Endothelial cell of umbilical vein (primary cell): Measurements from ENCODE around the gene CARHSP1. TPM values are rescaled to one million over a fixed set of nuclear protein-coding genes. Genes with fewer than 3 reads are reported as not detected.

Experiments used
- BruUV-seq: library from RNA; stranded (reverse); fragments of 400-500 nt; replicated peaks from 2 replicates; lab custom pipeline; 2021; lab: Mats Ljungman, UMichigan
- CTCF ChIA-PET: fragments of 300-600, 350-600 bp; sonication (Branson Sonifier 250); formaldehyde crosslinking; loops from one replicate; lab custom pipeline; 2021; ENCODE audit warnings: antibody characterized with exemption, inconsistent platforms; lab: Charles Lee
- POLR2A ChIA-PET: fragments of 300-600, 350-600 bp; sonication (Branson Sonifier 250); formaldehyde crosslinking; loops from one replicate; lab custom pipeline; 2021; ENCODE audit warnings: antibody characterized with exemption, inconsistent platforms; lab: Charles Lee
- DNase-seq: peaks from one replicate; pipeline ENCODE4 v3.0.0-alpha.2; 2011; ENCODE audit warnings: low read depth, low spot score
- FAIRE-seq: peaks from 2 replicates; lab custom pipeline; 2011; peaks lifted over from hg19 to GRCh38; lab: Jason Lieb, UNC
- H2AFZ ChIP-seq: 2 replicates; pipeline ENCODE4 v1.6.0; 2012; ENCODE audit warnings: low read depth, low read length, control low read depth, inconsistent platforms
- H3K27ac ChIP-seq: 2 replicates; pipeline ENCODE4 v1.5.1; 2011; ENCODE audit warnings: low read depth, mild to moderate bottlenecking, control low read depth, low read length, moderate library complexity; ENCODE audit not compliant: insufficient read depth
- H3K27me3 ChIP-seq, 2 experiments: 2 replicates each; pipeline versions ENCODE4 v1.6.0 to v1.6.1; 2011; ENCODE audit warnings: low read length in 2 of 2, mixed read lengths in 1 of 2; ENCODE audit not compliant: control insufficient read depth in 2 of 2, insufficient read depth in 2 of 2
- H3K36me3 ChIP-seq, 2 experiments: 2 replicates in 1 of 2; 3 replicates in 1 of 2; pipeline ENCODE4 v1.5.1; 2011; ENCODE audit warnings: low read length in 2 of 2, mild to moderate bottlenecking in 1 of 2, moderate library complexity in 1 of 2; ENCODE audit not compliant: control insufficient read depth in 2 of 2, insufficient read depth in 2 of 2; ENCODE audit errors: extremely low read depth in 1 of 2
- H3K4me1 ChIP-seq: 3 replicates; pipeline ENCODE4 v1.5.1; 2011; ENCODE audit warnings: mild to moderate bottlenecking, low read length; ENCODE audit not compliant: control insufficient read depth, insufficient read depth; ENCODE audit errors: extremely low read depth
- H3K4me2 ChIP-seq: 2 replicates; pipeline ENCODE4 v1.6.1; 2011; ENCODE audit warnings: low read length, control low read depth, mixed read lengths; ENCODE audit not compliant: insufficient read depth
- H3K4me3 ChIP-seq, 3 experiments: fragments of 200-600 bp in 1 of 3; sonication (generic), shearing (Covaris generic) in 1 of 3; replicated peaks in 1 of 3; 2 replicates each; pipeline ENCODE4 v1.5.1; 2011 to 2016; ENCODE audit warnings: control low read depth in 3 of 3, low read length in 3 of 3, mild to moderate bottlenecking in 2 of 3, inconsistent platforms in 1 of 3, low read depth in 1 of 3, moderate library complexity in 1 of 3; ENCODE audit not compliant: insufficient read depth in 1 of 3
- H3K79me2 ChIP-seq: 2 replicates; pipeline ENCODE4 v1.6.0; 2012; ENCODE audit warnings: low read length, inconsistent platforms; ENCODE audit not compliant: control insufficient read depth, insufficient read depth
- H3K9ac ChIP-seq: replicated peaks from 2 replicates; pipeline ENCODE3; 2011; ENCODE audit warnings: low read length, control low read depth; ENCODE audit not compliant: insufficient read depth; ENCODE audit errors: extremely low read depth
- H3K9me1 ChIP-seq: replicated peaks from 3 replicates; pipeline ENCODE4 v1.6.0; 2011; ENCODE audit warnings: mild to moderate bottlenecking, low read length; ENCODE audit not compliant: control insufficient read depth, insufficient read depth; ENCODE audit errors: extremely low read depth
- H3K9me3 ChIP-seq: replicated peaks from 2 replicates; pipeline ENCODE4 v1.5.1; 2012; ENCODE audit warnings: low read length, inconsistent platforms; ENCODE audit not compliant: control insufficient read depth, insufficient read depth
- H4K20me1 ChIP-seq: replicated peaks from 2 replicates; pipeline ENCODE3; 2011; ENCODE audit warnings: mild to moderate bottlenecking, low read length; ENCODE audit not compliant: control insufficient read depth, insufficient read depth; ENCODE audit errors: extremely low read depth
- EZH2 ChIP-seq: IDR thresholded peaks from 2 replicates; pipeline ENCODE4 v1.6.1; 2012; ENCODE audit warnings: borderline replicate concordance, low read depth, mild to moderate bottlenecking, moderate library complexity, low read length, inconsistent platforms; ENCODE audit not compliant: severe bottlenecking
- FOS ChIP-seq: IDR thresholded peaks from 2 replicates; pipeline ENCODE4 v1.6.1; 2011; ENCODE audit warnings: mild to moderate bottlenecking, low read length, moderate library complexity, borderline replicate concordance; ENCODE audit not compliant: insufficient read depth
- GATA2 ChIP-seq: IDR thresholded peaks from 2 replicates; pipeline ENCODE4 v1.7.0; 2011; ENCODE audit warnings: low read depth, mild to moderate bottlenecking, moderate library complexity, mixed read lengths, low read length; ENCODE audit not compliant: insufficient read length, insufficient read depth
- JUN ChIP-seq: IDR thresholded peaks from 2 replicates; pipeline ENCODE4 v1.6.1; 2011; ENCODE audit warnings: borderline replicate concordance, low read depth; ENCODE audit not compliant: insufficient read length, insufficient read depth
- MYC ChIP-seq: IDR thresholded peaks from one replicate; pipeline ENCODE4 v1.6.1; 2011; ENCODE audit warnings: mild to moderate bottlenecking, low read depth, low read length
- POLR2A ChIP-seq: IDR thresholded peaks from 2 replicates; pipeline ENCODE4 v1.6.1; 2012; ENCODE audit warnings: low read depth, mild to moderate bottlenecking, control low read depth, low read length
- POLR2AphosphoS5 ChIP-seq: IDR thresholded peaks from 2 replicates; pipeline ENCODE4 v1.6.1; 2012; ENCODE audit warnings: low read depth, mild to moderate bottlenecking, control low read depth, low read length, moderate library complexity; ENCODE audit not compliant: insufficient read depth
- dilution Hi-C: fragments of 300-500 bp; cut with MboI; formaldehyde crosslinking; loops from one replicate; pipeline ENCODE4 v1.15.0; 2019; ENCODE audit warnings: low sequenced_read_pairs; ENCODE audit not compliant: extremely low pct_ligation_motif_present
- intact Hi-C: fragments of 100-400 bp; cut with micrococcal nuclease; formaldehyde crosslinking; loops from one replicate; pipeline ENCODE4 v1.10.0; 2022
- polyA plus RNA-seq, 4 experiments: library from polyadenylated mRNA; depleted of rRNA in 3 of 4; stranded (reverse) in 3 of 4; unstranded in 1 of 4; fragments of >200 nt; gene quantifications; 2 replicates each; pipeline versions ENCODE4 v1.2.1 to v1.2.3, GENCODE V29; 2011 to 2012; ENCODE audit warnings: missing spikeins in 1 of 4
- total RNA-seq: library from RNA; stranded (reverse); gene quantifications from 2 replicates; pipeline ENCODE4 v1.2.3, GENCODE V29; 2021
- TF ChIP-seq, protein P1 (sequence below): IDR thresholded peaks from 2 replicates; pipeline ENCODE4 v1.6.1; 2011; ENCODE audit not compliant: insufficient read depth, insufficient read length
- TF ChIP-seq, protein P2 (sequence below), 2 donors: IDR thresholded peaks; 1 replicate in 1 of 2; 2 replicates in 1 of 2; pipeline ENCODE4 v1.5.1; 2011; ENCODE audit warnings: low read length in 2 of 2, mild to moderate bottlenecking in 2 of 2, moderate library complexity in 2 of 2, control low read depth in 1 of 2, inconsistent platforms in 1 of 2, low read depth in 1 of 2; ENCODE audit not compliant: insufficient read depth in 1 of 2; ENCODE audit errors: extremely low read depth in 1 of 2

CARHSP1 gene
- total and polyA plus RNA-seq, 2 donors (not counting 3 experiments of a cell fraction or from before 2014, with no cell fraction given), result 64.9 to 72.5 TPM

DNA sequence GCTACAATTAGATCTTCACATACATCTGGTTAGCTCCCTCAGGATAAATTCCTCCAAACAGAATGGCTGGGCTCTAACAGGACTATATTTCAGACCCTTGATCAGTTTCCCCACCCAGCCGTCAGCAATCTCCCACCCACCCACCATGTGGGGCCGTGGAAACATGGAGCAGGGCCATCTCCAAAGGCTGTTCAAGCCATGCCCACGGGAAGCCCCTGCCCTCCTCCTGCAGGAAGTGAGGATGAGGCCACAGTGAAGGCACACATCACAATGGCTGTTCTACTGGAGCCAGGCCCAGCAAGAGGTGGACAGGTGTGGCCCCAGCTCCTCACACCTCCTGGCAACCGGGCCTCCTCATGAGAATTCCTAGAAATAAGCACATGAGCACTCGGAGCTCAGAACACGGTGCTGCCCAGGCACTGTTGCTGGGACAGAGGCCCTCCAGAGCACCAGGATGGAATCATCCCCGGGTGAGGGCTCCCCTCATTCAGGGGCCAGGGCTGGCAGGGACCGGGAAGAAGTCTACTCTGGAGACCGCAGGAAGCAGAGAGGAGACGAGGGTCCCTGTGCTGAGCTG, 13.3 kb upstream of the CARHSP1 start, which contains the start of gene LITAFD:
TSS of gene LITAFD (plus strand) at position 311 of the 577 bp plus-strand sequence. CDS start 2,005 bp downstream, outside the sequence.
- intact Hi-C loops (loop anchor here (1.0 kb wide), 1 partner anchor 315 kb away; no protein-coding TSS in a partner anchor), dilution Hi-C loops (no loop called here)
- Histone ChIP-seq H2AFZ (no peak within 1 kb of the TSS), H3K9ac (no peak within 1 kb of the TSS), H3K27me3 (peaks cover 0 to 2% of the 10 kb centered on the region in 2 experiments), H3K27ac (no peak within 1 kb of the TSS), H3K36me3 (no peaks in the 10 kb centered on the region), H3K4me1 (peaks cover 12% of the 10 kb centered on the region), H3K4me2 (no peak within 1 kb of the TSS), H3K9me1 (no peaks in the 10 kb centered on the region), H3K4me3 (no peak within 1 kb of the TSS), H3K79me2 (no peaks in the 10 kb centered on the region), H4K20me1 (no peaks in the 10 kb centered on the region), H3K9me3 (no peaks in the 10 kb centered on the region)
- POLR2A ChIA-PET, result no interaction called here
- CTCF ChIA-PET, result interaction anchor here (0.9 to 6.8 kb wide), 9 partner anchors 8 to 228 kb away, joined by 4 to 92 read pairs (median 18); partner anchors contain the start of gene CARHSP1
- no peak for TF ChIP-seq EZH2
- no peak for TF ChIP-seq MYC
- TF ChIP-seq, protein P1, sequence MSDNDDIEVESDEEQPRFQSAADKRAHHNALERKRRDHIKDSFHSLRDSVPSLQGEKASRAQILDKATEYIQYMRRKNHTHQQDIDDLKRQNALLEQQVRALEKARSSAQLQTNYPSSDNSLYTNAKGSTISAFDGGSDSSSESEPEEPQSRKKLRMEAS, result no peak
- TF ChIP-seq POLR2A, result no peak
- TF ChIP-seq FOS, result no peak
- TF ChIP-seq, protein P2, sequence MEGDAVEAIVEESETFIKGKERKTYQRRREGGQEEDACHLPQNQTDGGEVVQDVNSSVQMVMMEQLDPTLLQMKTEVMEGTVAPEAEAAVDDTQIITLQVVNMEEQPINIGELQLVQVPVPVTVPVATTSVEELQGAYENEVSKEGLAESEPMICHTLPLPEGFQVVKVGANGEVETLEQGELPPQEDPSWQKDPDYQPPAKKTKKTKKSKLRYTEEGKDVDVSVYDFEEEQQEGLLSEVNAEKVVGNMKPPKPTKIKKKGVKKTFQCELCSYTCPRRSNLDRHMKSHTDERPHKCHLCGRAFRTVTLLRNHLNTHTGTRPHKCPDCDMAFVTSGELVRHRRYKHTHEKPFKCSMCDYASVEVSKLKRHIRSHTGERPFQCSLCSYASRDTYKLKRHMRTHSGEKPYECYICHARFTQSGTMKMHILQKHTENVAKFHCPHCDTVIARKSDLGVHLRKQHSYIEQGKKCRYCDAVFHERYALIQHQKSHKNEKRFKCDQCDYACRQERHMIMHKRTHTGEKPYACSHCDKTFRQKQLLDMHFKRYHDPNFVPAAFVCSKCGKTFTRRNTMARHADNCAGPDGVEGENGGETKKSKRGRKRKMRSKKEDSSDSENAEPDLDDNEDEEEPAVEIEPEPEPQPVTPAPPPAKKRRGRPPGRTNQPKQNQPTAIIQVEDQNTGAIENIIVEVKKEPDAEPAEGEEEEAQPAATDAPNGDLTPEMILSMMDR (IDR thresholded peaks at IDR 0.05; ENCODE audit: extremely low read depth in 1 of 2, insufficient read depth in 1 of 2, low read depth in 1 of 2, low read length in 2 of 2), result no peak
- TF ChIP-seq POLR2AphosphoS5, result no peak
- no peak for TF ChIP-seq JUN
- no peak for TF ChIP-seq GATA2
- BruUV-seq, result no TSS peak
- no peak for DNase-seq
- no peak for FAIRE-seq
